HG03064 (cell line): ENCODE measurements around the gene UBXN10.

Experiments
- ATAC-seq: cut with Tn5 transposase; IDR thresholded peaks from one replicate; pipeline ENCODE4 v1.9.1; 2021; ENCODE audit warnings: low read depth; ENCODE audit not compliant: unreplicated experiment

Gene UBXN10

DNA sequence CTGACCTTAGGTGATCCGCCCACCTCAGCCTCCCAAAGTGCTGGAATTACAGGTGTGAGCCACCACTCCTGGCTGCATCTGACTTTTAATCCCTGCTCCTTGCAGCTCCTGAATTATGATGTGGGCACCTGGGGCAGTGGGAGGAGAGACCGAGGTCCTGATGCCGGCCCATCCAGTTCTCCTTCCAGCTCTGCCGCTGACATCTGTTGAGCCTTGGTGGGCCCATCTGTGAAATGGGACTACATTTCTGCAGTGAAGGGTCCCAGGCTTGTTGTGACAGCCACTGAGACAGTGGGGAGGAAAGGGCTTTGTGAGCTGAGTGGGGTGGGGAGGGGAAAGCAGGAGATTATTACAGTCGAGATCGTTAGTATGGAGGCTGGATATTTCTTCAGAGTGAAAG is 34.9 kb upstream of the UBXN10 start:
- ATAC-seq = no peak

DNA sequence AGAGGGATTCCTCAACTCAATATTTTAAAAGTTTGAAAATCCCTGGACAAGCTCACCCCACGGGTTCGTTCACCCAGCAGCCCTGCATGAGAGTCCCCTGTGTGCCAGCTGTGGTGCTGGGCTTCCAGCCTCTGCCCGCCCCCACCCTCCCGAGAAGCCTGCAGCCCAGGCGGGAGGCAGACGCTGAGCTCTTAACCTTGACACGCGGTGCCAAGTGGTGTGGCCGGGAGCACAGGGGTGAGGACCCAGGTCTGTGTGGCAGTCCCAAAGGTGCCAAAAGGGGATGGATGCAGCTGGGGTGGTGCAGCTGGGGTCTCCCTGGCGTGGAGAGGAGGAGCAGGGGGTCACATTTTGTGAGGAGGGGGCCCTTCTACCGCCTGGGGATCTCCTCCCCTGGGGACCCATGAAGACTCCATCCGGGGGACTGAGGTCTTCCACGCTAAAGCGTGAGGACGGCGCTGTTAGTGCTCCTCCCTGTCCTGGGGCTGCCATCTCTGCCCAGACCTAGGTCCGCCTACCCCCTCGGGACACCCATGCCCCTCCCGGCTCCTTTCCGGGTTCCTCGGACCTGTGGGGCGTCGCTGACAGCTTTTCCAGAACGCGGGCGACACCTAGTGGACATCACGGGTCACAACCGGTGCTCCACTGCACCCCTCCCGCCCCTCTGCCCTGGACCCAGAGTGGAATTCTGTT is 33.8 kb upstream of the UBXN10 start:
- no peak for ATAC-seq

GRCh38 chr1:20152599-20152930 is 33.3 kb upstream of the UBXN10 start:
- ATAC-seq = no peak

GRCh38 chr1:20153000-20153418 is 32.9 kb upstream of the UBXN10 start:
- no peak for ATAC-seq

DNA sequence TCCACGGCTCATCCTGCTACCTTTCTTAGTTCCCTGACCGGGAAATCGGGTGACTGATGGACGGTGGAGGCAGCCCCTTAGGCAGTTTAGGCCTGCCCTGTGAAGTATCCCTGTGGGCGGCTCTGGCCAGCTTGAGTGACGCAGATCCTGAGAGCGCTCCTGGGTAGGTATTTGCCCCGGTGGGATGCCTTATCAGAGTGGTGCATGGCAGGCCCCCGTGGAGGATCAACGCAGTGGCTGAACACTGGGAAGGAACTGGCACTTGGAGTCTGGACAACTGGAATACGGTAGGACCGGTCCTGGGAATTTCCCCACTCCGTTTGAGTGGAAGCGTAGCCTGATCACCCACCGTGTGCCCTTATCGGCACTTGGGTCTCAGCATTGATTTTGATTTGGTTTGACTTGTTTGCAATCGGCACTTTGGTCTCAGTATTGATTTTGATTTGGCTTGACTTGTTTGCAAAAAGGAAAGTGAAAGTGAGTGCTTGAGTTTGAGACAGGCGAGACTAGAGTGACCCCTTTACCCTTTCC is 31.5 kb upstream of the UBXN10 start:
- ATAC-seq = no peak

DNA sequence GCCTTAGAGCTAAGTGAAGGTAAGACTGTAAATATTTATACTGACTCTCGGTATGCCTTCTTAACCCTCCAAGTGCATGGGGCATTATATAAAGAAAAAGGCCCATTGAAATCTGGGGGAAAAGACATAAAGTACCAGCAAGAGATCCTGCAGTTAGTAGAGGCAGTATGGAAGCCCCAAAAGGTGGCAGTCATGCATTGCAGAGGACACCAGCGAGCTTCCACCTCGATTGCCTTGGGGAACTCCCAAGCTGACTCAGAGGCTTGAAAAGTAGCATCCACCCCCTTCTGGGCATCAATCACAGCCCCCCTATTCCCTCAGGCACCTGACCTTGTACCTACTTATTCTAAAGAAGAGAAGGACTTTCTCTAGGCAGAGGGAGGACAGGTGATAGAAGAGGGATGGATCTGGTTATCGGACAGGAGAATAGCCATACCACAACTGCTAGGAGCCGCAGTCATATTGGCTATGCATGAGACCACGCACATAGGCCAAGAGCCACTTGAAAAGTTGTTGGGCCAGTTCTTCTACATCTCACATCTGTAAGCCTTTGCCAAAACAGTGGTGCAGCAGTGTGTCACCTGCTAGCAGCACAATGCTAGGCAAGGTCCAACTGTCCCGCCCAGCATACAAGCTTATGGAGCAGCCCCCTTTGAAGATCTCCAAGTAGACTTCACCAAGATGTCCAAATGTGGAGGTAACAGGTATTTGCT is 27.4 kb upstream of the UBXN10 start:
- no peak for ATAC-seq

- ATAC-seq = no peak
These were observed 25.9 kb upstream of the UBXN10 start for GRCh38 chr1:20160034-20160433.

DNA sequence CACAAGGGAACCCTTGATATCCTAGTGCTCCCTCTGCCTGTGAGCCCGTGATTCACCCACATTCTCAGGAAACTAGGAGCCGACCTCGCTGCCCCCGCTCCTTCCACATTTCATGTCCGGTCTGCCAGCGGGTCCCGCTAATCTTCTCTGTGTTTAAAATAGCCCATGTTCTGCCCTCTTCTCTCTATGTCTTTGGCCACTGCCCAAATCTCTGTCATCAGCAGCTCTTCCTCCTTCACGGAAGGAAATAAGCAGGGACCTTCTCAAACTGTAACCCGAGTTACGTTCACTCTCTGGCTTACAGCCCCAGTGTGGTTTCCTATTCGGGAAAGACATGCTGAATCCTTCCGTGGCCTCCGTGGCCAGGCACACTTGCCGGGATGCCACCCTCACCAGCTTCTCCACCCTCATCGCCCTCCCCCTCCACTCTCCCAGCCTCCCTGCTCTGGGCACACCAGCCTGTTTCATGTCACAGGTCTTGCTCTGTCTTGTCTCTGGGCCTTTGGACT is 21.1 kb upstream of the UBXN10 start:
- ATAC-seq = no peak

DNA sequence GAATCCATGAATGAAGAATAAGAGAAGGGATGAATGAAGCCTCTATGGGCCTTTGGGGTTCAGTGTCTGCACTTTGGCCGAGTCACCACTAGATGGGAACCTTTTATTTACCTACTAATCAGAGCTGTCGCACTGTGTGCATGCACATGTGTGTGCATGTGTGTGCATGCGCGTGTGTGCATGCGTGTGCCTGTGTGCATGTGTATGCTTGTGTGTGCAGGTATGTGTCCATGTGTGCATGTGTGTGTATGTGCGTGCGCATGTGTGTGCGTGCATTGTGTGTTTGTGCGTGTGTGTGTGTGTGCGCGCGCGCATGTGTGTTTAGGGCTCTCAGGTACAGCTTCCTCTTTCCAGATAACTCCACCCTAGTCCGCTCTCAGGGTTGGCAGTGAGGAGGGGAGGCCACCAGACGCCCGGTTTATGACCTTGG is 20.4 kb upstream of the UBXN10 start:
- no peak for ATAC-seq

DNA sequence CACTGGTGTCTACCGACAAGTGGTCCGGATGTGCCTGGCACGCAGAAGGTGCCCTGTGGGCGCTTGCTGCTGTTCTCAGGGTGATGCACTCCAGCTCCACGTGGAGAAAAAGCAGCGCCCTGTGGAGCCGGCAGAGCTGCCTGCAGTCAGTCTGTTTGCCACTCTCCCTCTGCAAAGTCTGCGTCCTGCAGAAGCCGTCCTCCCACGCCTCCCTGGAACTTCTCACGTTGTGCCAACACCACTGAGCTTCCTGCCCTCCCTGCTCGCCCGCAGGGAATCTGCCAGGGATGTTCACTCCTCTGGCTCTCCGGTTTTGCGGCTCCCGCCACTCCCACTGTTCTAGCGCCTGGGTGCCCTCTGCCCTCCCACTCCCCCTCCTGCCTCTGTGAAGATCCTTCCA is 19.8 kb upstream of the UBXN10 start:
- ATAC-seq = no peak

GRCh38 chr1:20167126-20167525 is 18.8 kb upstream of the UBXN10 start:
- no peak for ATAC-seq

GRCh38 chr1:20168564-20169491 is 17.1 kb upstream of the UBXN10 start:
- no peak for ATAC-seq

DNA sequence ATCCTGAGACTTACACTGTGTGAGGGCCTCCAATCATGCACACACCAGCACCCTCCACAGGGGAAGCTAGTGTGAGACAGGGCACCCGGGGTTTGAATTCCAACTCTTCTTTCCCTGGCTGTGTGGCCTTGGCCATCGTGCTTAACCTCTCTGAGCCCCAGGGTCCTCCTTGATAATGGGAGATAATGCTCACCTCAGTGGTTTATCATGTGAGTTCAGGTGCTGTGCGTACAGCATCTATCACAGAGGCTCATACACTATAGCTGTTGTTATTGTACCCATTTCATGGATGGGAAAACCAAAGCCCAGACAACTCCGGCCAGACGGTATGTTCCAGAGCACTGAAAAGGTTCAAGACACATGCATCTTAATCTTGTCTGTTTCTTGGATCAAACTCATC is 16.0 kb upstream of the UBXN10 start:
- no peak for ATAC-seq

- no peak for ATAC-seq
These were observed 13.8 kb upstream of the UBXN10 start for GRCh38 chr1:20172033-20172590.

DNA sequence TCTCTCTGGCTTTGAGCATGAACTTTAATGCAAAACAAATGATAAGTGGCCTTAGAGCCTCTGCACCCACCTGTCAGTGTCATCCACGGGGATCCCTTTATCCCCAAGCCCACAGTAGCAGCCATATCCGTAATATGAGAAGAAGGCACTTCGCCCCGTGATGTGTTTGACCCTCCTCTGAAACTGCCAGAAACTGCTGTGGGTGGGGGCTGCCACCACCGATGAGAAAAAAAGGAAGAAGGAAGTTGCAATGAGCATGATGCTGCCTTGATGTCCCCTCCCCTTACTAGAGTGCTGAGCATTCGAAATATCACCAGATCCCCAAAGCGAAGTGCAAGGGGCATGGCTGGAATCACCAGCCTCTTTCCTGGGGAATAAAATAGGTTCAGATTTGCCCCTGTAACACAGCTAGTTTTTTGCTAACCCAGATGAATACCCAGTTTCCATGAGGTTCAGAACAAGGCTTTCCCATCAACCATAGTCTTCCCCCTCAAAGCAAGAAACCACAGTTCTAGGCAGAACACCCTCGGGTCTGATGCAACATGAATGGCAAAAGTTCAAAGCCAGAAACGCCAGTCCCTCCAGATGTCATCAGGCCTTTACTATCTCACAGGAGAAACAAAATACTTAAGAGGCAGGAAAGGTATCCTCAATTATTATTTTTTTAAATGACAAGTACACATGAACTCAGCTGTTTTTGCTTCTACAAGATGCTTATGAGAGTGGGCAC is 10.8 kb upstream of the UBXN10 start:
- ATAC-seq = no peak

DNA sequence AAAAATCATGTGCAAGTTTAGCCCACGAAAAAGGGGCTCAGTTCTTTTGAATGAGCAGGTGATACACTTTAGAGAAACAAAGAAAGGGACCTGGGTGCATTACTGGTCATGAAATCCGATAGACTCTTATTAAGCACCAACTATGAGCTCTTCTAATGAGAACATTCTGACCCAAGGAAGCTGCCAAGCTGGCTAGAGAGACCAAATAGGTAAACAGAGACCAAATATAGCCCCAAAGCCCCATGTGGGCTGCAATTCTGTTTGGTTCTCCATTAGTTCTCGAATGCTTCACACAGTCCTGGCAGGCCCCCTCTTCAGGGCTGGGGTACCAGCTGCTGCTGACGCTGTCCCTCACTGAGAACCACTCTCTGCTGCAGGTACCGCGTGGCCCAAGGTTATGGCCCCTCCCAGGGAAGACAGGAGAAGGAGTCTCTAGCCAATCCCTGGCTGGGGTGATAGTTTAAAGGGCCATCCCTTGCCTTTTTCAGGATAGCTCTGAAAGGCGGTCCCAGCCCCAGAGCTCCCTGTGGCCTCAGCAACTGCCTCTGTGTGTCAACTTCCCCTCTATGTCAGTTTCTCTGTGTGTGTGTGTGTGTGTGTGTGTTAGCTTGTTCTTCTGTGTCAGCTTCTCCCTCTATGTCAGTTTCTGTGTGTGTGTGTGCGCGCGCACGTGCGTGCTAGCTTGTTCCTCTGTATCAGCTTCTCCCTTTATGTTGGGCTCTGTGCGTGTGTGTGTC is 7.1 kb upstream of the UBXN10 start:
- no peak for ATAC-seq

- no peak for ATAC-seq
These were observed 6.3 kb upstream of the UBXN10 start for GRCh38 chr1:20179371-20180128.

DNA sequence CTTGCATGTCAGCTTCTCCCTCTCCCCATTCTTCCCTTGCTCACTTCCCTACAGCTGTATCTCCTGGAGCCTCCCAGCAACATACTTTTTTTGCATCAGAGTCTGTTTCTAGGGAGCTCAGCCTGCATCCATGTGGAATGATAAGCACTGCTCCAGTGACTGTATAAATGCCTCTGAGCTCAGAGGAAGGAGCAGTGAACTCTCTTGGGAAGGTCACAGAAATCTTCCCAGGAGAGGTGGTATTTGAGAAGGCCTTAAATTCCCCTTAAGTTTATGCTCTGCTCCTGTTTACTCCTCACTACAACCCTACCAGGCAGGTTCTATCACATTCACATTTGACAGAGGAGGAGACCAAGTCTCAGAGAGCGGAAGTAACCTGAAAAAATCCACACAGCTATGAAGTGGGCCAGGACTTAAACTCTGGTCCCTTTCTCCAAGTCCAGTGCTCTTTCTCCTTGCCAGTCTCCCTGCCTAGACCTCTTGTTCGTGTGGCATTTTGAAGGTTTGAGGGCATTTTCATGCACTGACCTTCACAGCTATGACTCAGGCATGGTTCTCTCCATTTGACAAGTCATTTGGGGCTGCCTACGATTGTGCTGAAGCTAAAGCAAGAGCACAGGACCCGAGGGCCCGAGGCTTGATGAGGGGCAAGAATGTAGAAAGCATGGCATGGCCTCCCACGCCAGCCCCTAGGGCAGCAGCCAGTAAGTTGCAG is 5.6 kb upstream of the UBXN10 start:
- no peak for ATAC-seq
